SH-SY5Y (cell line): ENCODE measurements around the gene CETN2.

Experiments
- GATA2 ChIP-seq: IDR thresholded peaks from 2 replicates; pipeline ENCODE4 v1.6.1; 2011; ENCODE audit warnings: mild to moderate bottlenecking, low read depth, low read length
- GATA3 ChIP-seq: IDR thresholded peaks from 2 replicates; pipeline ENCODE4 v1.6.1; 2011; ENCODE audit warnings: low read depth, mild to moderate bottlenecking, low read length, moderate library complexity

GRCh38 chrX:152824841-152825374 lies 5.6 kb downstream of the CETN2 start:
- TF ChIP-seq GATA2 = no peak
- no peak for TF ChIP-seq GATA3
